Spinal cord (tissue), 10 donors: ENCODE data around the gene SSBP2. TPM values are rescaled to one million over a fixed set of nuclear protein-coding genes. Genes with fewer than 3 reads are reported as not detected.
A peak's percentile ranks its signal among the peaks of the same experiment; 100 is the strongest.
"Not testable (repeated sequence)": the region's sequence is repeated elsewhere in the genome, so short reads cannot be mapped to it uniquely, and the experiment has no call there.

ENCODE experiments used
- DNase-seq, 6 donors: peaks; one replicate each; pipeline versions ENCODE4 v3.0.0 to v3.0.0-alpha.2; 2013 to 2015; ENCODE audit warnings: low spot score in 6 of 6, low read depth in 4 of 6
- H3K27ac ChIP-seq: one replicate; pipeline ENCODE4 v1.5.1; 2013; ENCODE audit warnings: low read depth, low read length, control low read depth
- H3K27me3 ChIP-seq: one replicate; pipeline ENCODE4 v1.6.1; 2013; ENCODE audit warnings: low read length; ENCODE audit not compliant: control insufficient read depth, insufficient read depth
- H3K36me3 ChIP-seq: one replicate; pipeline ENCODE4 v1.6.1; 2013; ENCODE audit warnings: low read length; ENCODE audit not compliant: control insufficient read depth, insufficient read depth
- H3K4me1 ChIP-seq: one replicate; pipeline ENCODE4 v1.6.1; 2013; ENCODE audit warnings: low read length; ENCODE audit not compliant: control insufficient read depth, insufficient read depth
- H3K4me3 ChIP-seq: one replicate; pipeline ENCODE4 v1.5.1; 2013; ENCODE audit warnings: low read depth, low read length, control low read depth
- H3K9me3 ChIP-seq: one replicate; pipeline ENCODE4 v1.6.1; 2013; ENCODE audit warnings: low read length; ENCODE audit not compliant: control insufficient read depth, insufficient read depth
- WGBS: methylation state at CpG from one replicate; pipeline ENCODE4 v1.1.5; 2013; ENCODE audit warnings: missing lambda C conversion rate; ENCODE audit not compliant: insufficient coverage; 5-methylcytosine and 5-hydroxymethylcytosine counted together
- polyA plus RNA-seq, 2 donors: library from polyadenylated mRNA; unstranded; fragments of 120-200 nt; gene quantifications; one replicate each; pipeline ENCODE4 v1.2.1, GENCODE V29; 2013; ENCODE audit not compliant: insufficient read length in 2 of 2
- total RNA-seq, 2 donors: library from RNA; depleted of rRNA in 1 of 2; stranded (reverse); fragments of 120-200 nt in 1 of 2; fragments of >200 nt in 1 of 2; gene quantifications; one replicate each; pipeline versions ENCODE4 v1.2.3 to v1.2.4, GENCODE V29; 2013 to 2014
- donor health status: healthy.

The SSBP2 gene
- total and polyA plus RNA-seq, 4 donors = 77.7 to 92.0 (median 88.4) TPM

DNA sequence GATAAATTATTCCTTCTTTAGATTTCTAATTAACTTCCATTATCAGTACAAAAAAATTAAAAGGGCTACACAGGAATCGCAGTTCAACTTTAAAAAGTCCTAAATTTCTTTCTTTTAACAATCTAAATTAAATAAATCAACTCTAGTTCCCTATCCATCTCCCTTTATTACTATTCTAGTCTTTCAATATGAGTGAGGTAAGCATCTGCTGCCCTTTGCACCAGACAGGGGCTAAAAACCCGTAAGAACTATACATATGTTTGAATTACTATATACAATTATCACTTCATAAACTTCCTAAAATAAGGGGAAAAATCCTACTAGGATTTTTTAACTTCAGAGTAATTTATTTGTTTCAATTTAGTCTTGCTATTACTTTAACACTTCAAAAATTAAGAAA, 145.6 kb downstream of the SSBP2 start:
- Histone ChIP-seq H3K4me3 (no peak overlapping the region), H3K9me3 (peaks cover 7% of the 10 kb centered on the region), H3K4me1 (no peaks in the 10 kb centered on the region), H3K27ac (no peak overlapping the region), H3K27me3 (no peaks in the 10 kb centered on the region), H3K36me3 (peaks cover 3% of the 10 kb centered on the region)
- no peak for DNase-seq
- no CpG with 5 or more reads among the region's 2 CpGs for whole genome bisulfite sequencing

DNA sequence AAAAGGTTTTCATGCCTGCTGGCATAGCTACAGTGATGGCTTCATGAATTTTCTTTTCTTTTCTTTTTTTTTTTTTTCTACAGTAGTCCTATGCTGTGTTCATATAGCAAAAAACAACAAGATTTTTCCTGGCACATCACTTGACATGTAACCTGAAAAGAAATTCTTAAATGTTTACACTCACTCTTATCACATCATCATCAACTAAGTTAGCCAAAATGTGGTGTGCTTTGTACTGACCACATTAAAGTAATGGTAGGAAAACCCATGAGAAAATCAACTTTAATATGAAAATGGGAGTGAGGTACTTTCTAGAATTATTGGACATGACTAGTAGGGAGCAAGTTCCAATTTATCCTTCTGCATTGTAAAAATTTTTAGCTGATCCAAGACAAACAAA, 146.7 kb downstream of the SSBP2 start:
- H3K4me3 ChIP-seq = no peak overlapping the region
- no peaks in the 10 kb centered on the region for H3K4me1 ChIP-seq
- H3K27me3 ChIP-seq = no peaks in the 10 kb centered on the region
- H3K36me3 ChIP-seq = no peaks in the 10 kb centered on the region
- DNase-seq = no peak
- no peak overlapping the region for H3K27ac ChIP-seq
- H3K9me3 ChIP-seq = no peaks in the 10 kb centered on the region

DNA sequence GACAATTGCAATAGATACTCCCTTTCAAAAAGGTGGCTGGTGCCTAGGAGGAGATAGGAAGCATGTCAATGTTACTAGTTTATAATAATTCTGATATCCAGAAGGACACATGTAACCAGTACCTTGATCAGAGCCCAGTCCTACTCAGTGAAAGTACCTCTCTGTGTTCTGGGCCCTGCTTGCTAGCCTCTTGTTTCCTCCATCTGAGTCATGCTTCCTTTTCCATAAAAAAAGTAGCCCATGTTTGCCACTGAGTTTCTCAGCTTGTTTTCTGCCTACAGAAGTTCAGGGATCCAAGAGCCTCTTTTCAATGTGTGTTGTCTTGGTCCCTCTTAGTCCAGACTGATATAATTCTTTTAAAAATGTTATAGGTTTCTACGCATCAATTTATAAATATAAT, 149.0 kb downstream of the SSBP2 start:
- Histone ChIP-seq H3K36me3 (no peaks in the 10 kb centered on the region), H3K9me3 (no peaks in the 10 kb centered on the region), H3K4me3 (no peak overlapping the region), H3K4me1 (no peaks in the 10 kb centered on the region), H3K27ac (no peak overlapping the region), H3K27me3 (no peaks in the 10 kb centered on the region)
- no CpG with 5 or more reads among the region's 1 CpG for WGBS
- no peak for DNase-seq

DNA sequence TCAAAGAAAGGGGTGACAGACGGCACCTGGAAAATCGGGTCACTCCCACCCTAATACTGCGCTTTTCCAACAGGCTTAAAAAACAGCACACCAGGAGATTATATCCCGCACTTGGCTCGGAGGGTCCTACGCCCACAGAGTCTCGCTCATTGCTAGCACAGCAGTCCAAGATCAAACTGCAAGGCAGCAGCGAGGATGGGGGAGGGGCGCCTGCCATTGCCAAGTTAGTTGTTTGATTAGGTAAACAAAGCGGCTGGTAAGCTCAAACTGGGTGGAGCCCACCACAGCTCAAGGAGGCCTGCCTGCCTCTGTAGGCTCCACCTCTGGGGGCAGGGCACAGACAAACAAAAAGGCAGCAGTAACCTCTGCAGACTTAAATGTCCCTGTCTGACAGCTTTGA, 158.8 kb downstream of the SSBP2 start:
- not testable (repeated sequence) for H3K9me3 ChIP-seq, H3K27ac ChIP-seq, H3K27me3 ChIP-seq, DNase-seq, H3K36me3 ChIP-seq, H3K4me3 ChIP-seq, H3K4me1 ChIP-seq
- WGBS = 100% methylated on average over 1 of the region's 10 CpGs

DNA sequence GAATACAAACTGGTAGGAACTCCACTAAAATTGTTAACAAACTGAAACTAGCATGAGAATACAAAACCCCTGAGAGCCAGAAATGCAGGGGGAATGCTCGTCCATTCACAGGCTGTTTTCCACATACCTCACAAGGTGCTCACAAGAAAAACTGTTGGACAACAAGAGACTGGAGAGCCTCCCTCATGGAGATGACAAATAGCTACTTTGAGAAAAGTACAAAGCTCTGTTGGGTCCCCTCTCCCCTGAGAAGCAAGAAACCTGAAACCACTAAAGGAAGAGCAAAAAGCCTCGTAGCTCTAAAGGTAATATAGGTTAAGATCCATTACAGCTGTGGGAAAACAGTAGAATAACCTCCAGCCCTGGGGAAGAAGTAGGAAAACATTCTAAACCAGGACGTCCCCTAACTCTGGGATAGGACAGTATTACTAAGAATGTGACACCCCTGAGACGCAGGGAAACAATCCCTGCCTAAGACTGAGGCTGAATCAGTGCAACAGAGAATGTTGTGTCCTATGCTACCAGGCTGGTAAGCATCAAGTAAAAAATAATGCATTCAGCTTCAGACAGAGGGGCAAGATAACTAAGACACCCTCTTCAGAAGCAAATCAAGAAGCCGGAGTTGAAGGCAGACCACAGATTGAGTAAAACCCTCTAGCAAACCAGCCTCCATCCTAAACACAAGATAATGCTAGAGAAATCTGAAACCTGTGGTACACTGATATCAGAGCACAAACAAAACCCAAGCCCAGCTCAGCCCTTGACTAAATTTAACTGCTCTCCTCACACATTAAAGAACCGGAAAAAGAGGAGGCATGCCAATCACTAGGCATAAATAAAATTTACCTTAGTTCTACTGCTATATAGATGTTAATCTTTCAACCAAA, 160.2 kb downstream of the SSBP2 start:
- WGBS = 83% methylated on average over 4 of the region's 6 CpGs
- H3K27ac ChIP-seq = no peak overlapping the region
- H3K9me3 ChIP-seq = no peaks in the 10 kb centered on the region

DNA sequence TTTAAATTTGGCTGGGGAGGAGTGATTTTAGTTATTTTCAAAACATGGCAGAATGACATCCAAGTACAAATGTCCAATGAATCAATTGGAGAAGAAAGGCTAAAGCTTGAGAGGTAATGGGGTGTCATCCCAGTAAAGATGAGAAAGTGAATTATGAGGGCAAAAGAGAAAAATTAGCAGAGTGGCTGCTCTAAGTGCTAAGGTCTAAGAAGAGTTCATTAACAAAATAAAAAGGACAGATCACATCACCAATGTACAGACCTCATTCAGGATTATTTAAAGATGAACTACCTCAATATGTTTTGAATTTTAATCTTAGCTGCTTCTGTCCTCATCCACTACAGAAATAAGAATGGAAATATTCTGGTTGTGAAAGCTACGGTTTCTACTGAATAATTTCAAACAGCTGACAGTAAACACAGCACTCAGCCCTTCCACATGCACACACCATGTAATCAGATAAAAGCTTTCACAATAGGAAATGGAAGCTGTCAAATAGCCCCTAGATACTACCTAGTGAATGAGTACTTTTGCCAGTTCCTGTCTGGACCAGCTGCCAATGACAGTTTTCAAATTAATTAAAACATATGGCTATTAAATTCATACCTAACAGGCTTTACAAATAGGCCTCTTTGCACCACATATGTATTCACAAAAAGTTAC, 171.5 kb downstream of the SSBP2 start:
- WGBS = no CpG with 5 or more reads among the region's 1 CpG
- no peak overlapping the region for H3K27ac ChIP-seq
- peak in 2 of 6 donors; percentile 31 to 53 for DNase-seq
- no peak overlapping the region for H3K4me3 ChIP-seq
- no peaks in the 10 kb centered on the region for H3K27me3 ChIP-seq
- no peaks in the 10 kb centered on the region for H3K4me1 ChIP-seq
- no peaks in the 10 kb centered on the region for H3K9me3 ChIP-seq
- no peaks in the 10 kb centered on the region for H3K36me3 ChIP-seq

More for the DNA sequence above, 160.2 kb downstream of the SSBP2 start:
- DNase-seq = no peak
- H3K4me1 ChIP-seq = no peaks in the 10 kb centered on the region
- H3K27me3 ChIP-seq = no peaks in the 10 kb centered on the region
- no peaks in the 10 kb centered on the region for H3K36me3 ChIP-seq
- H3K4me3 ChIP-seq = no peak overlapping the region

DNA sequence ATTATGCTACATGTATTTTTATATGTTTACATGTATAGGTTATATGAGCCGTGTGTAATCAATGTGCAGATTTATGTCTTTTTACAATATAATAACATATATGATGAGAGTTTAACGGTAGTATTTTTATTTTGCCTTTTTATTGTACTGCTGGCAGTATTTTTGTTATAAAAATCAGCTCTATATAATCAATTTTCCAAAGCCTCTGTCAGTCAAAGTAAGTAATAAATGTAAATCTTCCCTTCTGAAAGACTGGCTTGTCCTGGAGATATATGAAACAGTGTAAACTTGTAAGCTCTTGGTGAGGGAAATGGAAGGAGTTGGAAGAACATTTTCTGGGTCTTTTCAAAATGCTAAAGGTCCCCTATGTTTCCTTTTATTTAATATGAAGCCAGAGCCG, 173.8 kb downstream of the SSBP2 start:
- no peaks in the 10 kb centered on the region for H3K27me3 ChIP-seq
- no CpG with 5 or more reads among the region's 3 CpGs for WGBS

DNA sequence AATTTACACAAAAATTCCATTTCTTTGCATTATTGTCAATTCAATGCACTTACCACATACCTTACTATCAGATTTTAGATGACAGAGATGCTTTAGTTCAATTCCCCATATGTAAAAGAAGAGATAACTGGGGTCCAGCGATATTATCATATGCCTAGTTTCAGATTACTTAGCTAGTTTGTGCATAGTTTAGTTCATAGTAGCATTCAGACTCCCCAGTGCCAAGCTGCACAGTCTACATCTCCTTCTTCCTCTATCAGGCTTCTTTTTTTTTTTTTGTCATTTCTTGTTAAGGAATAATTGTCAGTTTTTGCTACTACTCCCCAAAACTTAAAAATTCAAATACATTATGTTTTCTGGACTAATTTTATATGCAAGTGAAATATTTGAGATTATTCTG, 175.0 kb downstream of the SSBP2 start:
- no peaks in the 10 kb centered on the region for H3K9me3 ChIP-seq
- WGBS = no CpG with 5 or more reads among the region's 1 CpG
- no peak for DNase-seq
- no peaks in the 10 kb centered on the region for H3K4me1 ChIP-seq
- H3K36me3 ChIP-seq = no peaks in the 10 kb centered on the region
- no peak overlapping the region for H3K27ac ChIP-seq
- no peaks in the 10 kb centered on the region for H3K27me3 ChIP-seq
- no peak overlapping the region for H3K4me3 ChIP-seq

More for the DNA sequence above, 173.8 kb downstream of the SSBP2 start:
- Histone ChIP-seq H3K4me3 (no peak overlapping the region), H3K9me3 (no peaks in the 10 kb centered on the region), H3K36me3 (no peaks in the 10 kb centered on the region), H3K27ac (no peak overlapping the region), H3K4me1 (no peaks in the 10 kb centered on the region)
- DNase-seq = no peak

DNA sequence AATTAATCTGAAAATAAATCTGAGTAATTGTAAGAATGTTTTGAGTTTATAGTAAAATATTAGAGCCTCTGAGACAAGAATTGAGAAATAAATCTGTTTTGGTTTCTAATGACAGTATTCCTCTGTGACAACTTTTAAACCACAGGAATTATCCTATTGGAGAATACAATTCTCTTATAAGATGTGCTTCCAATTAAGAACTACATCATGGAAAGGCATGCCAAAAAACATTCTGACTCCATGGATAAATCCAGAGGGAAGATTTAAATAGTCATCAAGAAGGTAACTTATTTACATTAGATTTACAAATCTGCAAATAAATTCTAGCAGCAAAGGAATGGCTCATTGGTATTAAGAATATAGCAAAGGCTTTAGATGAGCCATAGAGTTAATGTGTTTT, 178.7 kb downstream of the SSBP2 start:
- DNase-seq = peak in 1 of 6 donors; percentile 40
- Histone ChIP-seq H3K9me3 (no peaks in the 10 kb centered on the region), H3K27me3 (no peaks in the 10 kb centered on the region), H3K4me3 (no peak overlapping the region), H3K36me3 (no peaks in the 10 kb centered on the region), H3K4me1 (no peaks in the 10 kb centered on the region), H3K27ac (no peak overlapping the region)

DNA sequence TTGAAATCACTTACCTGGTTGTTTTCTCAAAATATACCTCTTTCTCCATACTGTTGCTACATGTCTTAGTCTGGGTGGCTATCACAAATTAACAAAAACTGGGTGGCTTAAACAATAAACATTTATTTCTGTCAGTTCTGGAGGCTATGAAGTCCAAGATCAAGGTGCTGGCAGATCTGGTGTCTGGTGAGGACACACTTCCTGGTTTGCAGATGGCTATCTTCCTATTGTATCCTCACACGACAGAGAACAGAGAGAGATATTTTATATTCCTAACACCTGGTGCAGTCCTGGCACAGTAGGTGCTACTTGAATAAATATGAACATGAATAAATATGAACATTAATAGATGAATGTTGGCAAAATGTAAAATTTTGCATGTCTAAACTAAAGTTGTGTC, 192.7 kb downstream of the SSBP2 start:
- DNase-seq = no peak
- H3K4me1 ChIP-seq = no peaks in the 10 kb centered on the region

More for the DNA sequence above, 192.7 kb downstream of the SSBP2 start:
- Histone ChIP-seq H3K36me3 (no peaks in the 10 kb centered on the region), H3K4me3 (no peak overlapping the region), H3K27me3 (no peaks in the 10 kb centered on the region), H3K9me3 (no peaks in the 10 kb centered on the region), H3K27ac (no peak overlapping the region)
- no CpG with 5 or more reads among the region's 1 CpG for WGBS
